Measurements from ENCODE around the gene EMILIN2.
"Not testable (repeated sequence)": the region's sequence is repeated elsewhere in the genome, so short reads cannot be mapped to it uniquely, and the experiment has no call there.

EMILIN2 gene

DNA sequence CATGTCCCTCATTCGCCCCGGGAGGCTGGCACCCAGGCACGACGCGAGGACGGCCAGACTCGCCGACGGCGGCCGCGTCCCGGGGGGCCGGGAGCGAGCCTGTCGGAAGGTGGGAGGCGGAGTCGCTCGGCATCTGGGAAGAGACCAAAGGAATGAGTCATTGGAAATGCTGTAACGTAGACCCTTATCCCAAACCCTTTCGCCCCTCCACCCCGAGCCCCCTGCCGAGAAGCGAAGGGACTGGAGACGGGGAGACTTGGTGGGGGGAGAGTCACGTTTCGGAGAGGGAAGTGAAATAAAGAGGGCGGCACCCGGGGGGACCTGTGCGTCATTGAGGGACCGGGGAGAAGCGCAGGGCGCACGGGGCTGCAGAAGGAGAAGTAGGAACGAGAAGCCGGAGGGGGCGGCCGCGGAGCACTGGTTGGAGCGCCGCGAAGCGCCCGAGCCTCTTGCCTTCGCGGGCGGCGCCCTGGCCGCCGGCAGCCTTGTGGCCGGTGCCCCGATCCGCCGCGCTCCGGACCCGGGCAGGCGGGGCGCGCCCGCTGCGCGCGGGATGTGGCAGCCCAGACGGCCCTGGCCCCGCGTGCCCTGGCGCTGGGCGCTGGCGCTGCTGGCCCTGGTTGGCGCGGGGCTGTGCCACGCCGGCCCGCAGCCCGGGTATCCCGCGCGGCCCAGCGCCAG is at the start of gene EMILIN2:
Gene EMILIN2, plus strand, starts transcription at position 371 of the 681 bp plus-strand sequence. Its CDS starts 183 bp downstream, at position 554.
- DNase-seq = peak; percentile 82

DNA sequence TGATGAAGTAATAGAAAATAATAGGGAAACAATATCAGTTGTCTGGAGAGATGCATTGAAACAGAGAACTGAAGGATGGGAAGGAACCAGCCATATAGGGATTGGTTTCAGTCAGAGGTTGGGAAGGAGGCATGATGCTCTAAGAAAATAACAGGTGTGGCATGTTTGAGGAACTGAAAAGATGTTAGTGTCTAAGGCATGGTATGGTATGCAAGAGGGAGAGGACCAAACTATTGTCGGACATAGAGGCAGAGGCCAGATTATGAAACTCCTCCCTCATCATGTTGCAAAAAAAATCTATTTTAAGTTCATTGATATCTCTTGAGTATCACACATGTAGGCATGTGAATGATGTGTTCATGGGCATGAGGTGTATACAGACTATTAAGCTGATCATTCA is 48.9 kb upstream of the EMILIN2 start:
- no peak for DNase-seq

DNA sequence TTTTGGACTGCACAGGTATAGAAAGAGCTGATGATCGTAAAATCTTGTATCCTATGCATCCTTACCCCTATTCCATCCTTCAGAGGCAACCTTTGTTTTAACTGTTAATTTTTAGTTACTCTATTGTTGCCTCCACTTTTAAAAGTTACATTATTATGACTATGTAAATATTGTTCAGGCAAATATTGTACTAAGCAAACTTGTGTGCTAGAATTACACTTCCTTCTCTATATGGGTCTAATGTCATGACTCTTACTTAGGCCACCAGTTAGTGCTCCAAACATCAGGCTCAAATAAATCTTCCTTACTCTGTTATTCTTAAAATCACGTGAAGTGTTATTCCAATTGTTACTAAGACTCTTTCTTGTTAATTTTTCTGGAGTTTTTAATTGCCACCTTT is 47.4 kb upstream of the EMILIN2 start:
- no peak for DNase-seq

DNA sequence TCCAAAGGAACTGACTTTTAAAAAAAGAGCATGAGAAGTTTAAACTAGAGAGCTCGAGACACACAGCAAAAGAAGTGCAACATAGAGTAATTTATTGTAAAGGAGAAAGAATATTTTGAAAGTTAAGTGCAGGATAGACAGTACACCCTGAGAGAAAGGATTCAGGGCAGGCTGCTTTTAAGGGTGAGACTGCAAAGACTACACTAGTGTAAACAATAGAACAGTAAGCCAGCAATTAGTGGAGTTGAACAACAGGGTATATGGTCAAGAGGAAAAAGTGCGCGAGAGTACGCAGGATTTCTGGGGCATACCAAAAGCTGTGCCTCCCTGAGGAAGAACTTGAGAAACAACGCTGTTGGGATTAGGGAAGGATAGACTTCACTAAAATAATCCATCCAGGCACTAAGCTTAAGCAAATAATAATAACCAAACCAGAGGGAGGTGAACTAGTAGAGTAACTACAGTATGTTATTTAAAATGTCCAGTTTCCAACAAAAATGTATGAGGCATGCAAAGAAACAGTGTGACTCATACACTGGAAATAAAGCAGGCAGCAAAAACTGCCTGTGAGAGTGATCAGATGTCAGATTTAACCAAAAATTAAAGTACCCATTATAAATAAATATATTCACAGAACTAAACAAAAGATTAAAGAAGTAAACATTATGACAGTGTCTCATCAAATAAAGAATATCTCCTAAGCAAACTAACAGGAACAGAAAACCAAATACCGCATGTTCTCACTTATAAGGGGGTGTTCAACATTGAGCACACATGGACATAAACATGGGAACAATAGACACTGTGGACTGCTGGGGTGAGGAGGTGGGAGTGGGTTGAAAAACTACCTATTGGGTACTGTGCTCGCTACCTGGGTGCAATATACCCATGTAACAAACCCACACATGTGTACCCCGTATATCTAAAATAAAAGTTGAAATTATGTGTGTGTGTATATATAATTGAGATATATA is 40.5 kb upstream of the EMILIN2 start:
- no peak for DNase-seq

DNA sequence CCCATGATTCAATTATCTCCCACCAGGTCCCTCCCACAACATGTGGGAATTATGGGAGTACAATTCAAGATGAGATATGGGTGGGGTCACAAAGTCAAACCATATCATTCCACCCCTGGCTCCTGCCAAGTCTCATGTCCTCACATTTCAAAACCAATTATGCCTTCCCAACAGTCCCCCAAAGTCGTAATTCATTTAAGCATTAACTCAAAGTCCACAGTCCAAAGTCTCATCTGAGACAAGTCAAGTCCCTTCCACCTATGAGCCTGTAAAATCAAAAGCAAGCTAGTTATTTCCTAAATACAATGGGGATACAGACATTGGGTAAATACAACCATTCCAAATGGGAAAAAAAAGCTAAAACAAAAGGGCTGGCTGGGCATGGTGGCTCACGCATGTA is 38.2 kb upstream of the EMILIN2 start:
- DNase-seq = not testable (repeated sequence)

DNA sequence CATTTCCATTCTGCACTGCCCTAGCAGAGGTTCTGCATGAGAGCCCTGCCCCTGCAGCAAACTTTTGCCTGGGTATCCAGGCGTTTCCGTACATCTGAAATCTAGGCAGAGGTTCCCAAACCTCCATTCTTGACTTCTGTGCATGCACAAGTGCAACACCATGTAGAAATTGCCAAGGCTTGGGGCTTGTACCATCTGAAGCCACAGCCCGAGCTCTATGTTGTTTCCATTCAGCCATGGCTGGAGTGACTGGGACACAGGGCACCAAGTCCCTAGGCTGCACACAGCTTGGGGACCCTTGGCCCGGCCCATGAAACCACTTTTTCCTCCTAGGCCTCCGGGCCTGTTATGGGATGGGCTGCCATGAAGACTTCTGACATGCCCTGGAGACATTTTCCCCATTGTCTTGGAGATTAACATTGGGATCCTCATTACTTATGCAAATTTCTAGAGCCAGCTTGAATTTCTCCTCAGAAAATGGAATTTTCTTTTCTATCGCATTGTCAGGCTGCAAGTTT is 37.1 kb upstream of the EMILIN2 start:
- not testable (repeated sequence) for DNase-seq

DNA sequence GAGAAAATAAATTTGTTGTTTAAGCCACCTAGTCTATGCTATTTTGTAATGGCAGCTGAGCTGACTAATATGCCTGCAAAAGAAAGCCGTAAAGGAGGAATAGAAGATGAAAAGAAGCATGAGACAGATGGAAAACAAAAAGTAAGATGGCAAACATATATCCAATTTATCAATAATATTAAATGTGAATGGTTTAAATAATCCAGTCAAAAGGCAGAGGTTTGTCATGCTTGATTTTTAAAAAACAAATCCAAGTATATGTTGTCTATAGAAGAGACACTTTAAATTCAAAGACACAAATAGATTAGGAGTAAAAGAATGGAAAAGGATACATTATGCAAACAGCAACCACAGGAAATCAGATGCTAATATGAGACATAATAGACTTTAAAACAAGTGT is 35.4 kb upstream of the EMILIN2 start:
- DNase-seq = no peak

DNA sequence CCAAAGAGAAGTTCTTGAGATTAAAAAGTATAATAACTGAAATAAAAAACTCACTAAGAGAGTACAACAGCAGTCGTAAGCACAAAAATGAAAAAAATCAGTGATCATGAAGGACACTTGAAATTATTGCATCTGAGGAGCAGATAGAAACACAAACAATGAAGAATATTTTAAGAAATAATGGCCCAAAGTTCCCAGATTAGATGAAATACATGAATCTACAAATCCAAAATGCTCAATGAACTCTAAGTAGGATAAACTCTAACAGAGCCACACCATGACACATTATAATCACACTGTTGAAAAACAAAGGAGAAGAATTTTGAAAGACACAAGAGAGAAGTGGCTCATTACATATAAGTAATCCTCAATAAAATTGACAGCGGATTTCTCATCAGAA is 31.9 kb upstream of the EMILIN2 start:
- DNase-seq = no peak

DNA sequence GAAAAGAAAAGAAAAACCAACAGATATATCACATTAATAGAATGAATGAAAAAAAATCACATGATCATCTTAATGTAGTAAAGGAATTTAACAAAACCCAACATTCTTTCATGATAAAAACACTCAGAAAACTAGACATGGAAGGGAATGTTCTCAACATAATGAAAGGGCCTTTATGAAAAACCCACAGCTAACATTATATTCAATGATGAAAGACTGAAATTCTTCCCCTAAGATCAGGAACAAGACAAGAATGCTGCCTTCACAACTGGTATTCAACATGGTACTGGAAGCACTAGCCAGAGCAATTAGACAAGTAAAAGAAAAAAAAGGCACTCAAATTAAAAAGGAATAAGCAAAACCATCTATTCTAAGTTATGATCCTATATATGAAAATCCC is 28.5 kb upstream of the EMILIN2 start:
- no peak for DNase-seq

DNA sequence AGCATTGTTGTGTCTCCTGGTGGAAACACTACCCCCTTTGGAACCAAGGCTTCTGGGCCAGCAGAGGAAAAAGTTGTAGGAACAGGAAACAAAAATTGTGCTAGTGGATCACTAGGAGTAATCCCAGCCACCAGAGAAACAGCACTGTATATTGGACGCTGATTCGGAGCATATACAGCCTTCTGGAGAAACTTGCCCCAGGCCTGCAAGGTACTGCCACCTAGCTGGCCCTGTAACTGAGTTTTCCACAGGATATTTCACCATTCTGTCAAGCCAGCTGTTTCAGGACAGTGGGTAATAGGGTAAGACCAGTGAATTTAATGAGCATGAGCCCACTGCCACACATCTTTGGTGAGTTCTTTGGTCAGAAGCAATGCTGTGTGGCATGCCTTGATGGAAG is 25.1 kb upstream of the EMILIN2 start:
- DNase-seq = no peak

DNA sequence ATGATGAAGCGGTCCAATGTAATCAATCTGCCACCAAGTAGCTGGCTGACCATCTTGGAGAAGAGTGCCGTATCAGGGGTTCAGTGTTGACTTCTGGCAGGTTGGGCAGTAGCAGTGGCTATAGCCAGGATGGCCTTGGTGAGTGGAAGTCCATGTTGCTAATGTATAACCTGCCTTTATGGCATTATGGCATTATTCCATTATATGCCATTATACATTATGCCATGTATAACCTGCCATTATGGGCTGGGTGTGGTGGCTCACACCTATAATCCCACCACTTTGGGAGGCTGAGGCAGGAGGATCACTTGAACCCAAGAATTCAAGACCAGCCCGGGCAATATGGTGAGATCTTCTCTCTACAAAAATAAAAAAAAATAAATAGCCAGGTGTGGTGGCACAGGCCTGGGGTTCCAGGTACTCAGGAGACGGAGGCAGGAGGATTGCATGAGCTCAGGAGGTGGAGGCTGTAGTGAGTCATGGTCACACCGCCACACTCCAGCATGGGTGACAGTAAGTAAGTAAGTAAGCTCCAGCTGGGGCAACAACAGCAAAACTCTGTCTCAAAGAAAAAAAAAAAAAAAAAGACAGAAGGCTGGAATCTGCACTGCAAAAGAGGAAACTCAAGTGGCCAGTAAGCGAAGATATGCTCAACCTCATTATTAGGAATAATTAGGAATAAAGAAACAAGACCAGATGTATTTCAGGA is 24.4 kb upstream of the EMILIN2 start:
- no peak for DNase-seq

DNA sequence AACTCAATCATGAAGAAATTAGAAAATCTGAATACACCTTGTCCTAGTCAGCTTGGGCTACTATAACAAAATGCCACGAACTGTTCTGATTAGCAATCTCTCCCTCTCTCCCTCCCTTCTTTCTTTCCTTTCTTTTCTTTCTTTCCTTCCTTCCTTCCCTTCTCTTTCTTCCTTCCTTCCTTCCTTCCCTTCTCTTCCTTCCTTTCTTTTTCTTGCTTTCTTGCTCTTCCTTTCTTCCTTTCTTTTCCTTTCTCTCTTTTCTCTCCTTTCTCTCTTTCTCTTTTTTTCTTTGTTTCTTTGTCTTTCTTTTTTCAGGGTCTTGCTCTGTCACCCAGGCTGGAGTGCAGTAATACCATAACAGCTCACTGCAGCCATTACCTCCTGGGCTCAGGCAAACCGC is 23.6 kb upstream of the EMILIN2 start:
- DNase-seq = no peak

DNA sequence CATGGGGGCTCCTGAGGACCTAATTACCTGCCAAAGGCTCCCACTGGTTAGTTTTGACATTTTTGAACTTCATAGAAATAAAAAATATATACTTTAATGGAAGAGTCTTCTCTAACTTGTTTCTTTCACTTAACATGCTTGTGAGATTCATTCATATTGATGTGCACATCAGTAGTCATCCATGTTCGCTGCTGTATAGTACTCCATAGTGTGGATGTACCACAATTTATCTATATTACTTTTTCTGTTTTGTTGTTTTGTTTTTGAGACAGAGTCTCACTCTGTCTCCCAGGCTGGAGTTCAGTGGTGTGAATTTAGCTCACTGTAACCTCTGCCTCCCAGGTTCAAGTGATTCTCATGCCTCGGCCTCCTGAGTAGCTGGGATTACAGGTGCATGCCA is 22.8 kb upstream of the EMILIN2 start:
- no peak for DNase-seq

DNA sequence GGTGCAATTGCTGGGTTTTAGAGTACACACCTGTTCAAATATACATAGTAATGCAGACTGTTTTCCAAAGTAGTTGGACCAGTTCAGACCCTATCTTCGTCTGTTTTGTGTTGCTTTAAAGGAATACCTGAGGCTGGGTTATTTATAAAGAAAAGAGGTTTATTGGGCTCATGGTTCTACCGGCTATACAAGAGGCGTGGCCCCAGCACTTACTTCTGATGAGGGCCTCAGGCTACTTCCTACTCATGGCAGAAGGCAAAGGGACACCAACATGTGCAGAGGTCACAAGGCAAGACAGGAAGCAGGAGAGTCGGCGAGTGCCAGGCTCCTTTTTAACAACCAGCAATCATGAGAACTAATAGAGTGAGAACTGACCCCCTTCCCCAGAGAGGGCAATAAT is 21.9 kb upstream of the EMILIN2 start:
- DNase-seq = no peak

DNA sequence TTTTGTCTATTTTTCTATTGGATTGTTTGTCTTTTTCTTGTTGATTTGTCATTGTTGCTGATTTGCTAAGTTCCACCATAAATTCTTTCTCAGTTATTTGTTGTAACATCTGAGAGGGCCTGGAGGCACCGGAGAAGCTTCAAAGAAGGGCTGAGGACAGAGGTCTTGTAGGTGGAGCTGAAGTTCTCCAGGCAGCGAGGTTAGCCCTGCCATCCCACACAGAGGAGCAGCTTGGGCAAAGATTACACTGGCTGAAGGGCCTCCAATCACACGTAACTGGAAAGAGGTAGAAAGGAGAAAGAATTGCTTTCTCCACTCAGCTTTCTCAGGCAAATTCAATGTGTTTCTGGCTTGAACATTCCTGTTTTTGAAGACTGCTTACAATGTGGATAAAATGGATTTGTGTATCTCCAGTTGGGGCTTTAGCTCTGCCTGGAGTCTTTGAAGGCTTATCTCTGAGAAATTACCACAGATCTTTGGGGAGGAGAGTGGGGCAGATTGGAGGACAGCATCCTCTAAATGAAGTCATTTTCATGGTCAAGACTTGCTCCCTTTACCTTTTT is 21.1 kb upstream of the EMILIN2 start:
- DNase-seq = no peak

DNA sequence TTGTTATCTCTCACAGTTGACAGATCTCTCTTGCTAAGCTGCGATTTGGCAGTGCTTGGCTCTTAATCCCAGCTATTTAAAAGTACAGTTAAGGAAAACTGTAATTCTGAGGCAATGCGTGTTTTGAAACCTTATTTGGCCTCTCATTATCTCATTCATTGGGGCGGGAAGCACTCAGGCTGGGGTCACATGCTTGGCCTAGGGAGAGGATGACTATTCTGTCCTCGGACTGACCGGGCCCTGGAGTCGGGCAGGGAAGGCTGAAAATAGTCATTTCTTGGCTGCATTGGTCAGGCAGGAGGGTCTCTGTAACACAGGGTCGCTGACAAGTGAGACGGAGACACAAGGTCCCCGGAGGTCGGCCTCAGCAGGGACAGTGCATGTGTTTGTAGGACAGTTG is 20.2 kb upstream of the EMILIN2 start:
- no peak for DNase-seq

DNA sequence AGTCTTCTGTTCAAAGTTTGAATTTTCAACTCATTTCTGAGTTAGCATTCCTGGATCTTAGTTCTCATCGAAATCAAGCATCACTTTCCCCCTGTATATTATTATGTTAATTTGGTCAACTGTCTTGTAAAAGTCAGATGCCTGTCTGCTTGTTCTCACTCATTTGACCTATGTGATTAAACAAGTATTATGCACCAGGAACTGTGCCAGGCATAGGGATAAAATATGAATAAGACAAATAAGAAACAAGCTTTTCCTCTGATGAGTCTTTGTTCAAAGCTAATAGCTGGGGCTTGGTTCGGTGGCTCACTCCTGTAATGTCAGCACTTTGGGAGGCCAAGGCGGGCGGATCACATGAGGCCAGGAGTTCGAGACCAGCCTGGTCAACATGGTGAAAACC is 19.7 kb upstream of the EMILIN2 start:
- DNase-seq = no peak

DNA sequence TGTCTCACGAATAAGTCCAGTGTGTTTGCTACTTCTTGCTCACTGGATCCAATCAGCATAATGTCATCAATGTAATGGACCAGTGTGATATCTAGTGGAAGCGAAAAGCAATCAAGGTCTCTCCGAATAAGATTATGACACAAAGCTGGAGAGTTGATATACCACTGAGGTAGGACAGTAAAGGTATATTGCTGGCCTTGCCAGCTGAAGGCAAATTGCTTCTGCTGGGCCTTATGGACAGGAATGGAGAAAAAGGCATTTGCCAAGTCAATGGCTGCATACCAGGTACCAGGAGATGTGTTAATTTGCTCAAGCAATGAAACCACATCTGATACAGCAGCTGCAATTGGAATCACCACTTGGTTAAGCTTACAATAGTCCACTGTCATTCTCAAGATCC is 10.7 kb upstream of the EMILIN2 start:
- not testable (repeated sequence) for DNase-seq

DNA sequence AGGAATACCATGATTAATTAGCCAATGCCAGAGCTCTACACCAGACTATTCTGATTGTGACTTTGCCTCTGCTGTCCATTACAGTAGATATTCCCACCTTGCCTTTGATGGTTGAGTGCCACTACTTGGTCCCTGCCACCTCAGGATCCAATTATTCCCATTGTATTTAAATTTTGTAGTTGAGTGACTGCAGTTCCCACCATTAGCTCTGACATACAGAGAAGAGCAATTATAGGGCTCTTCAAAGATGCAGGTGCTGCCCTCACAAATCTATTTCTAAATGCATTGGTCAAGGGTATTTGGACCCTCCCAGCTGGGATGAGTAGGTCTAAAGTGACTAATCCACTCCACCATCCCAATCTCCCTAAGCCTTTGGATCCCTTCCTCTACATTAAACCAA is 9.5 kb upstream of the EMILIN2 start:
- not testable (repeated sequence) for DNase-seq

DNA sequence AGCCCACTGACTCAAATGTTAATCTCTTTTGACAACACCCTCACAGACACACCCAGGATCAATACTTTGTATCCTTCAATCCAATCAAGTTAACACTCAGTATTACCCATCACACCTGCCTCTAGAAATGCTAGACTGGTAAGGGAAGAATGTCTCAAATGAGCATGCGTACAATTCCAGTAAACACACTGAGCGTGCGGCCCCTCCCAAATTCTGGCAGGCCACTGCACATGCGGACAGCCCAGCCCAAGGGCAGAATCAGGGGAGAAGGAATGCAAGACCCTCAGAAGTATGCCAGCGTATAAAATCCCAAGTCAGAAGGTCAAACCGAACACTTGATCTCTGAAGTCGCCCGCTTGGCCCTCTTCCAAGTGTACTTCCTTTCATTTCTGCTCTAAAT is 7.6 kb upstream of the EMILIN2 start:
- DNase-seq = no peak

DNA sequence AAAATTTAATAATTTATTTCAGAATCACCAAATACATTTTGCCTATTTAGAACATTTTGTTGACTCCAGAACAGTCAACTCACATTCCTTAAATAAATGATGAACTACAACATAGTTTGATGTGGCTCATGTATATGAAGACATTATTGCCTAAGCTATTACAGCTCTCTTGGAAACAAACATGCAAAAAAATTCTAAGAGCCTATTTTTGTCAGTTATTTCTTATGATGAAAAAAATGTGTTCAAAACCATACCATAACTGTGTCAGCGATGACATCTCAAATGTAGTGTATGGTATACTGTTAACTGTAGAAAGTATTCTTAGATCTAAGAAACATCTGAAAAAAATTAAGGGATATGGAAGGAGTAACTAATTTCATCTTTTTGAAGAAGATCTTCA is 6.3 kb upstream of the EMILIN2 start:
- peak; percentile 11 for DNase-seq

DNA sequence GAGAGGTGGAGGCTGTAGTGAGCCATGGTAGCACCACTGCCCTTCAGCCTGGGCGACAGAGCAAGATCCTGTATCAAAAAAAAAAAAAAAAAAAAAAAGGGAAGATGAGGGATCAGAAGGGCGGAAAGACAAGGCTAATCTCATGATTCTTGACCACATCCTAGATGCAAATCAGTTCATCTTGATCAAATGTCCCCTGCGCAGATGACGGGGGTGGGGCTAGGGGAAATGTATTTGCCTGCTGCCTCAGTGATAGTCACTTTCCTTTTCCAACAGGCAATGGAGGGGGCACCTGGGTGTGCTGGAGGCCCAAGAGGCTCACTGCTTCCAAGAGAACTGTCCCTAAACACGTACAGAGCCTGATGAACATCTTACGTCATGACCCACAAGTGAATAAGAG is 3.7 kb upstream of the EMILIN2 start:
- no peak for DNase-seq

DNA sequence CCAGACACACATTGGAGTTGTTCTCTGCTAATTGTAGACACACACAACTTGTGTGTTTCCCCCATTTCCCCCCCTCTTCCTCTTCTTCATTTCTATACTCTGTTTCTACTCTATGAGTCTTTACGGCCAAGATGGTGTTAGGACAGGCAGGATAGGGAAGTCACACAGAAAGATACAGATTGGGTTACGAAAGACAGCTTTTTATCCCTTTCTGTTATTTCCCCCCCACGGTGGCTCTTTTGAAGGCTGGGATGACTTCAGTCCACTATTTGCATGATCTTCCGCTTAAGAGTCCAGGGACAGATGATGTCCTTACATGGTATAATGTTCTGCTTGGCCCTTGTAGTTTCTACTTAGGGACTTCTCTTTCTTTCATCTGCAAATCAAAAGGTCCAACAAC is 1.6 kb upstream of the EMILIN2 start:
- no peak for DNase-seq
